Natural killer cell treated with Interleukin-12 subunit alpha and Interleukin-12 subunit beta and Interleukin-15 and Interleukin-18, amount 100 ng/mL, for 72 hours (primary cell): Measurements from ENCODE around the gene CDSN. TPM values are rescaled to one million over a fixed set of nuclear protein-coding genes. Genes with fewer than 3 reads are reported as not detected.
A peak's percentile ranks its signal among the peaks of the same experiment; 100 is the strongest.
"Not testable (repeated sequence)": the region's sequence is repeated elsewhere in the genome, so short reads cannot be mapped to it uniquely, and the experiment has no call there.

Source experiments
- ATAC-seq, 2 donors: fragments of 150-1000 bp; cut with Tn5 transposase in 1 of 2; sonication (Bioruptor Pico), chemical (Tn5 transposase) in 1 of 2; 2 replicates each; pipeline ENCODE4 v1.10.0; 2021
- DNase-seq: peaks from one replicate; pipeline ENCODE4 v3.0.0; 2022; ENCODE audit warnings: low spot score
- H3K27ac Mint-ChIP-seq, 2 donors: 1 replicate in 1 of 2; 2 replicates in 1 of 2; pipeline ENCODE4 v1.8.0; 2022; ENCODE audit warnings: mixed read lengths in 2 of 2, mild to moderate bottlenecking in 1 of 2, moderate library complexity in 1 of 2
- H3K27me3 Mint-ChIP-seq, 2 donors: 1 replicate in 1 of 2; 2 replicates in 1 of 2; pipeline ENCODE4 v1.8.0; 2022; ENCODE audit warnings: mixed read lengths in 2 of 2
- H3K36me3 Mint-ChIP-seq: one replicate; pipeline ENCODE4 v1.8.0; 2022; ENCODE audit warnings: mixed read lengths
- H3K4me1 Mint-ChIP-seq, 2 donors: 1 replicate in 1 of 2; 2 replicates in 1 of 2; pipeline ENCODE4 v1.8.0; 2022; ENCODE audit warnings: low read depth in 2 of 2, mixed read lengths in 2 of 2, mild to moderate bottlenecking in 1 of 2
- H3K4me3 Mint-ChIP-seq: one replicate; pipeline ENCODE4 v1.8.0; 2022; ENCODE audit warnings: mixed read lengths
- H3K9me3 Mint-ChIP-seq: 2 replicates; pipeline ENCODE4 v1.8.0; 2022; ENCODE audit warnings: mixed read lengths
- total RNA-seq, 2 donors: library from RNA; stranded (reverse); gene quantifications; one replicate each; pipeline ENCODE4 v1.2.3, GENCODE V29; 2022

Gene CDSN, protein sequence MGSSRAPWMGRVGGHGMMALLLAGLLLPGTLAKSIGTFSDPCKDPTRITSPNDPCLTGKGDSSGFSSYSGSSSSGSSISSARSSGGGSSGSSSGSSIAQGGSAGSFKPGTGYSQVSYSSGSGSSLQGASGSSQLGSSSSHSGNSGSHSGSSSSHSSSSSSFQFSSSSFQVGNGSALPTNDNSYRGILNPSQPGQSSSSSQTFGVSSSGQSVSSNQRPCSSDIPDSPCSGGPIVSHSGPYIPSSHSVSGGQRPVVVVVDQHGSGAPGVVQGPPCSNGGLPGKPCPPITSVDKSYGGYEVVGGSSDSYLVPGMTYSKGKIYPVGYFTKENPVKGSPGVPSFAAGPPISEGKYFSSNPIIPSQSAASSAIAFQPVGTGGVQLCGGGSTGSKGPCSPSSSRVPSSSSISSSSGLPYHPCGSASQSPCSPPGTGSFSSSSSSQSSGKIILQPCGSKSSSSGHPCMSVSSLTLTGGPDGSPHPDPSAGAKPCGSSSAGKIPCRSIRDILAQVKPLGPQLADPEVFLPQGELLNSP
- total RNA-seq: not detected

- Mint-ChIP-seq H3K27ac (no peak within 1 kb of the TSS), H3K4me1 (no peaks in the 10 kb centered on the region), H3K4me3 (no peak within 1 kb of the TSS), H3K27me3 (peaks cover 13% of the 10 kb centered on the region in 2 donors), H3K9me3 (no peaks in the 10 kb centered on the region), H3K36me3 (no peaks in the 10 kb centered on the region)
- ATAC-seq (no peak), DNase-seq (no peak)
Measured at GRCh38 chr6:31120151-31120915, at the start of gene CDSN. CDSN (minus strand) TSS chr6:31120446; CDS start chr6:31120419, 27 bp downstream.

- Mint-ChIP-seq H3K36me3 (no peaks in the 10 kb centered on the region), H3K4me3 (no peak overlapping the region), H3K27me3 (no peaks in the 10 kb centered on the region), H3K4me1 (no peaks in the 10 kb centered on the region), H3K9me3 (no peaks in the 10 kb centered on the region), H3K27ac (no peak overlapping the region)
- ATAC-seq (no peak), DNase-seq (no peak)
Measured at GRCh38 chr6:31169123-31169857, 49.0 kb upstream of the CDSN start.

DNA sequence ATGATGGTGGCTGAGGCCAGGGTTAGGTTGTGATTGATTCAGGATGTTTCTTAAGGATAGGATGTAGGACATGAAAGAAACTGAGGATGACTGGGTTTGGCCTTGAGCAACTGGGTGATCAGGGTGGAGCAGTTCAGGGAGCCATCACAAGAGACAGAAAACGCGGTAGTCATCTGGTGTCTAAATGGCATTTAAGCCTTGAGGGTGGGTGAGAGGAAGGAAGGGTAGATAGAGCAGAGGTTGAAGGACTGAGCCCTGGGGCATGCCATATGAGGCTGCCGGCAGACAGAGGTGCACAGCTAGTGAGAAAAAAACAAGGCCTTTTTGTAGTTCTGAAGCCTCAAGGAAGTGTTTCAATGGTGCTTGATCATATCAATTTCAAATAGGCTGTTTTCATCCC is 48.4 kb upstream of the CDSN start:
- ATAC-seq: no peak
- Mint-ChIP-seq H3K36me3 (peaks cover under 1% of the 10 kb centered on the region), H3K4me3 (no peak overlapping the region), H3K4me1 (no peaks in the 10 kb centered on the region), H3K27ac (no peak overlapping the region), H3K27me3 (no peaks in the 10 kb centered on the region), H3K9me3 (no peaks in the 10 kb centered on the region)
- DNase-seq: no peak

- ATAC-seq: no peak
- Mint-ChIP-seq H3K36me3 (peaks cover 9% of the 10 kb centered on the region), H3K9me3 (no peaks in the 10 kb centered on the region)
Measured at GRCh38 chr6:31165986-31166385, 45.7 kb upstream of the CDSN start.

GRCh38 chr6:31165064-31165832 is 45.0 kb upstream of the CDSN start:
- H3K36me3 Mint-ChIP-seq: not testable (repeated sequence)

More at GRCh38 chr6:31165986-31166385, 45.7 kb upstream of the CDSN start:
- Mint-ChIP-seq H3K4me3 (no peak overlapping the region), H3K4me1 (peaks cover 0 to 2% of the 10 kb centered on the region in 2 donors), H3K27ac (peak overlapping the region in 1 of 2 donors; percentile 19), H3K27me3 (no peaks in the 10 kb centered on the region)
- DNase-seq: no peak

GRCh38 chr6:31164475-31165063 is 44.3 kb upstream of the CDSN start:
- H3K27me3 Mint-ChIP-seq, H3K4me1 Mint-ChIP-seq, H3K9me3 Mint-ChIP-seq, H3K36me3 Mint-ChIP-seq, H3K27ac Mint-ChIP-seq, H3K4me3 Mint-ChIP-seq, DNase-seq, ATAC-seq: not testable (repeated sequence)

More at GRCh38 chr6:31165064-31165832, 45.0 kb upstream of the CDSN start:
- not testable (repeated sequence) for H3K4me3 Mint-ChIP-seq, H3K9me3 Mint-ChIP-seq, DNase-seq, H3K4me1 Mint-ChIP-seq, H3K27me3 Mint-ChIP-seq, H3K27ac Mint-ChIP-seq, ATAC-seq

DNA sequence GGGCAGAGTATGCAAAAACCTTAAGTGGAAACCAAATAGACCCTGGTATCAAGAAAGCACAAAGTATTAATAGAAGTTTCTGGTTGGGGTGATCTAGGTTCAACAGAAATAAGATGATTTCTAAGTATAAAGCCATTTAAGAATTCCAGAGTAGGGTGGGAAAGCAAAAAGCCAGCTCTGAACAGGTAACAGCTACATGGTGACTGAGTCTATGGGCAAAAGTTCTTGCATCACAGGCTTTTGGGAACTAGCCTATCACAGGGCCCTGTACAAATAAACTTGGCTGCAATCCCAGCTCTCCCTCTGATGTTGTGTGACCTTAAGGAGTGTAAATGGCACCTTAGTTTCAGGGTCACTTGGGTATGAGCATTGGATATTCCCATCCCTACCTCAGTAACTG is 43.7 kb upstream of the CDSN start:
- Mint-ChIP-seq H3K27me3 (no peaks in the 10 kb centered on the region), H3K27ac (no peak overlapping the region), H3K36me3 (peaks cover 9% of the 10 kb centered on the region), H3K4me3 (no peak overlapping the region), H3K4me1 (peaks cover 0 to 7% of the 10 kb centered on the region in 2 donors), H3K9me3 (no peaks in the 10 kb centered on the region)
- DNase-seq: no peak
- no peak for ATAC-seq

- no peaks in the 10 kb centered on the region for H3K27me3 Mint-ChIP-seq
- peaks cover 9% of the 10 kb centered on the region for H3K36me3 Mint-ChIP-seq
- H3K4me3 Mint-ChIP-seq: no peak overlapping the region
- H3K27ac Mint-ChIP-seq: no peak overlapping the region
- H3K9me3 Mint-ChIP-seq: no peaks in the 10 kb centered on the region
- DNase-seq (no peak), ATAC-seq (no peak)
- H3K4me1 Mint-ChIP-seq: peaks cover 5 to 20% of the 10 kb centered on the region in 2 donors
Measured at GRCh38 chr6:31162463-31163165, 42.4 kb upstream of the CDSN start.

GRCh38 chr6:31161216-31162126 is 41.2 kb upstream of the CDSN start:
- H3K4me1 Mint-ChIP-seq: peaks cover 11 to 26% of the 10 kb centered on the region in 2 donors
- peak overlapping the region in 1 of 2 donors; percentile 41 for H3K27ac Mint-ChIP-seq
- peaks cover 9% of the 10 kb centered on the region for H3K36me3 Mint-ChIP-seq
- H3K9me3 Mint-ChIP-seq: no peaks in the 10 kb centered on the region
- ATAC-seq: no peak
- peak overlapping the region; percentile 22 for H3K4me3 Mint-ChIP-seq
- H3K27me3 Mint-ChIP-seq: no peaks in the 10 kb centered on the region
- DNase-seq: no peak

DNA sequence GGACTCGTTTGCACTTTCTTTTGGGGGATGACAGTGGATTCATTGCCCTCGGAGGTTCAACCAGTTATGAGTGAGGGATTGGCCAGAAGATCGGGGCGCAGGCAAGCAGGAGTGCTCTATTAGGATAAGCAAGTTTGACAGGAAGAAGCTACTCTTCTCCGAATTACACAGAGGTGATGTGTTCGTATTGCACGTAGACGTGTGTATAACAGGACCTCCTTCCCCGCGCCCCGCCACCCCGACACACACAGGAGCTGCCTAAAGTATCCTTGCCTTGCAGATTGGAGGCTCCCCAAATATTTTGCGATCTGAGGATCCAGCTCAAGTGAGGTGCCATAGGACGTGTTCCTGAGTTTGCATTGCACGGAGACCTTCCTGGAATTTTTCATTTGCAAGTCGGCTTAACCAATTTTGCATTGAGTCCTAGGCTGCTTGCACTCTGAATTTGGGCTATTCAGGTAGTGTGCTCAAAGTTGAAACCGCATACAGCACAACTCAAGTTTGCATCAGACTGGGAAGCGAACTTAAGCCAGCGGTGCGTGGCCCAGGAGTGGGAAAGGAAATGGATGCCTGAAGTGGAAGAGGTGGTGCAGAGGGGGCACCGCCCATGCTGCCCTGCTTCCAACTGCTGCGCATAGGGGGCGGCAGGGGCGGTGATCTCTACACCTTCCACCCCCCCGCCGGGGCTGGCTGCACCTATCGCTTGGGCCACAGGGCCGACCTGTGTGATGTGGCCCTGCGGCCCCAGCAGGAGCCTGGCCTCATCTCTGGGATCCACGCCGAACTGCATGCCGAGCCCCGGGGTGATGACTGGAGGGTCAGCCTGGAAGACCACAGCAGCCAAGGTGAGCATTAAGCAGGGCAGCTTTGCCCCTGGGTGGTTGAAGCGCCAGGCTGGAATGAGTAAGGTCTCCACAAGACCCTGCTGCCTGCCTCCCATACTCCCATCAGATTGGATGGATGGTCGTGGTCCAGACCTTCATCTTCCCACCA is 38.9 kb upstream of the CDSN start:
- H3K4me1 Mint-ChIP-seq: peaks cover 11 to 26% of the 10 kb centered on the region in 2 donors
- H3K4me3 Mint-ChIP-seq: peak overlapping the region; percentile 84
- ATAC-seq (peak in 1 of 2 donors; percentile 29), DNase-seq (no peak)
- peak overlapping the region; percentile 39 to 91 for H3K27ac Mint-ChIP-seq
- H3K27me3 Mint-ChIP-seq: no peaks in the 10 kb centered on the region
- no peaks in the 10 kb centered on the region for H3K9me3 Mint-ChIP-seq
- H3K36me3 Mint-ChIP-seq: peaks cover 9% of the 10 kb centered on the region
